ENCODE data around the gene PODXL.

DNA sequence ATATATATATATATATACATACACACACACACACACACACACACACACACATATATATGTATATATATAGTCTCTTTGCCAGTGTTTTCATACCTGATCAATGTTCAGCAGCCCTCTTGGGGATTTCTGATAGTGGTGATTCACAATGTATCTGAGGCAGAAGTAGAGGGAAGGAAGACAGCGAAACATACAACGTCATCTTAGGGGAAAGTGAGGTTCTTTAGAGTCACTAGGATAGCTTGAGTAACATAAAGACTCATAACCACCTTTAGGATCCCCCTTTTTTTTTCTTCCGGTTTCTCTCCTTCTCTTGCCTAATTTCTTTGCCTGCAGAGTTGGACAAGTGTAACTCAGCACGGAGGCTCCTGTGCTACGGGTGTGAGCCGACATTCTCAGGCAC lies 56.6 kb downstream of the PODXL start:
- TF ChIP-seq, protein P1, sequence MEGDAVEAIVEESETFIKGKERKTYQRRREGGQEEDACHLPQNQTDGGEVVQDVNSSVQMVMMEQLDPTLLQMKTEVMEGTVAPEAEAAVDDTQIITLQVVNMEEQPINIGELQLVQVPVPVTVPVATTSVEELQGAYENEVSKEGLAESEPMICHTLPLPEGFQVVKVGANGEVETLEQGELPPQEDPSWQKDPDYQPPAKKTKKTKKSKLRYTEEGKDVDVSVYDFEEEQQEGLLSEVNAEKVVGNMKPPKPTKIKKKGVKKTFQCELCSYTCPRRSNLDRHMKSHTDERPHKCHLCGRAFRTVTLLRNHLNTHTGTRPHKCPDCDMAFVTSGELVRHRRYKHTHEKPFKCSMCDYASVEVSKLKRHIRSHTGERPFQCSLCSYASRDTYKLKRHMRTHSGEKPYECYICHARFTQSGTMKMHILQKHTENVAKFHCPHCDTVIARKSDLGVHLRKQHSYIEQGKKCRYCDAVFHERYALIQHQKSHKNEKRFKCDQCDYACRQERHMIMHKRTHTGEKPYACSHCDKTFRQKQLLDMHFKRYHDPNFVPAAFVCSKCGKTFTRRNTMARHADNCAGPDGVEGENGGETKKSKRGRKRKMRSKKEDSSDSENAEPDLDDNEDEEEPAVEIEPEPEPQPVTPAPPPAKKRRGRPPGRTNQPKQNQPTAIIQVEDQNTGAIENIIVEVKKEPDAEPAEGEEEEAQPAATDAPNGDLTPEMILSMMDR (IDR thresholded peaks at IDR 0.05) = no peak
- no peak for TF ChIP-seq POLR2AphosphoS5 (IDR thresholded peaks at IDR 0.05)
- TF ChIP-seq EP300 (IDR thresholded peaks at IDR 0.05) = no peak
- TF ChIP-seq POLR2A (IDR thresholded peaks at IDR 0.05; ENCODE audit: low read depth) = no peak

Data from esophagus muscularis mucosa (tissue), 4 donors.